NCI-H2081 treated with DMSO at 0.1 percent for 48 hours (cell line): ENCODE measurements around the gene MAN1C1.
"Not testable (repeated sequence)": the region's sequence is repeated elsewhere in the genome, so short reads cannot be mapped to it uniquely, and the experiment has no call there.

Experiments used
- DNase-seq: peaks from one replicate; lab custom pipeline; 2025; lab: John Stamatoyannopoulos, UW

MAN1C1 gene

DNA sequence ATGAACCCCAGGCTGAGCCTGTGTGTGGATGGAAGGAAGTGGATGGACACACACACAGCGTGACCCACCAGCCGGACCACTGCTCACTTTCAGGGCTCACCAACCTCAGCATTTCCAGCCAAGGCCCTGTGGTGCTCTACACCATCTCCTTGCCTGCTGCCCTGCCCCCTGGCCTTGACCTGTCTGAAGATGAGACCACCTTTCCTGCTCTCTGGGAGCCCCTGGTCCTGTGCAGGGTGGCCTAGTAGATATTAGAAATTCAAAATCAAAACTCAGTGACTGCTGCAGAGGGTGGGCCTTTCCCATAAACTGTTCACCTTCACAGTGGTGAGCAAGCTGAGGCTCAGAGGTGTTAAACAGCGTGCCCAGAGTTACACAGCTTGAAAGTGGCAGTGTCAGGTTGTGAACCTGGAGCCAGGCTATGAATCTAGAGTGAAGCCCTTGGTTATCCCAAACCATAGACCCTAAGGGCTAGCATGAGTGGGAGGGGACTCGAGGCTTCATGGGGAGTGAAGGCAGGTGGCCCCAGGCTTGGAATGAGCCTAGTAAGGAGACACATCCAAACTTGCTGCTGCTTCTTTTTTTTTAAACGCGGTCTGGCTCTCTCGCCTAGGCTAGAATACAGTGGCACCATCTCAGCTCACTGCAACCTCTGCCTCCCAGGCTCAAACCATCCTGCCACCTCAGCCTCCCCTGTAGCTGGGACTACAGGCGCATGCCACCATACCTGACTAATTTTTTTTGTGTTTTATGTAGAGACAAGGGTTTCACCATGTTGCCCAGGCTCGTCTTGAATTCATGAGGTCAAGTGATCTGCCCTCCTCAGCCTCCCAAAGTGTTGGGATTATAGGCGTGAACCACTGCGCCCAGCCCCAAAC, 41.5 kb downstream of the MAN1C1 start:
- no peak for DNase-seq

- DNase-seq = no peak
These were observed 42.3 kb downstream of the MAN1C1 start for GRCh38 chr1:25658791-25659431.

DNA sequence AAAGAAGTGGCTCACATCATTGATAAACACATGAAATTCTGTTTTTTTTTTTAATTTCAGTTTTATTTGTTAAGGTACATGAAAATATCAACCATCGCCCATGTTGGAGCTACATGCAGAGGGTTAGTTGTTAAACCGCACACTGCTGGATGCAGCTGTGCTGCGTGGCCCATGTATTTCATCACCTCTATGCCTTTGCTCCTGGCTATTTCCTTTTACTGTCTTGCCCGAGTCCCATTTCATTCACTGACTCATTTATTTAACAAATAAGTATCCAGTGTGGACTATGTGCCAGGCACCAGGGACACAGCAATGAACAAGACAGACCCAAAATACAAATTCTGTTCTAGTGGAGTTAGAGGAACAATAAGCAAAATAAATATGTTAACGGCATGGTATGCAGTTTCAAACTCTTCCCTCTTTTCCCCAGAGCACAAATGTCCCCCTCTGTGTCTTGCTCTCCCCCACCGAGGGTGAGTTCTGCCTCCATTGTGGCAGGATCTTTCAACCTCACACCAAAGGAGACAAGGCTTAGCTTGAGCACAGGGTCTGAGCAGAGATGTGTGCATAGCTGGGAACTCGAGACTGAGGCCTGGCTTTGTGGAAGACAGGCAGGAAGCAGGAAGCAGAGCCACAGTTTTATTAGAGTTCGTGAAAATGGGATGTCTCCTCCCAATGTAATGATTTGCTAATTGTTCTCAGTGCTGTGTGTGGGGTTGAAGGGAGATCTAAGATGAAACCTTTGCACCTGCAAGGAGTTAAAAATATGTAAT, 44.6 kb downstream of the MAN1C1 start:
- no peak for DNase-seq

DNA sequence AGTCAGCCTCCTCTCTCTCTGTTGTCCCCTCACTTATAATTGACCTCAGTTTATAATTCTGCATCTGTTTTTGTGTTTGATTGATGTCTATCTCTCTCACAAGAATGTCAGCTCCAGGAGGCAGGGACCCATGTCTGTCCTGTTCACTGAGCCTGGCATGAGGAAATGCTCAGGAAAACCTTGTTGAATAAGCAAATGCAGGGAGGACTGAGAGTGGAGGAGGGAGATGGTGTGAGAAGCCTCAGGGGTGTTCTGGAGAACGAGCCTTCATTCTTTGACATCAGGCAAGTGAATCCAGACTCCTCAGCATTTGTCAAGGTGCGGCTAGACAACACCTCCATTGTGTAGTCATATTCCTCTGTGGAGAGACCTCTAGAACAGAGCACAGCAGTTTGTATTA, 45.5 kb downstream of the MAN1C1 start:
- DNase-seq = no peak

GRCh38 chr1:25662959-25663358, 46.4 kb downstream of the MAN1C1 start:
- not testable (repeated sequence) for DNase-seq

DNA sequence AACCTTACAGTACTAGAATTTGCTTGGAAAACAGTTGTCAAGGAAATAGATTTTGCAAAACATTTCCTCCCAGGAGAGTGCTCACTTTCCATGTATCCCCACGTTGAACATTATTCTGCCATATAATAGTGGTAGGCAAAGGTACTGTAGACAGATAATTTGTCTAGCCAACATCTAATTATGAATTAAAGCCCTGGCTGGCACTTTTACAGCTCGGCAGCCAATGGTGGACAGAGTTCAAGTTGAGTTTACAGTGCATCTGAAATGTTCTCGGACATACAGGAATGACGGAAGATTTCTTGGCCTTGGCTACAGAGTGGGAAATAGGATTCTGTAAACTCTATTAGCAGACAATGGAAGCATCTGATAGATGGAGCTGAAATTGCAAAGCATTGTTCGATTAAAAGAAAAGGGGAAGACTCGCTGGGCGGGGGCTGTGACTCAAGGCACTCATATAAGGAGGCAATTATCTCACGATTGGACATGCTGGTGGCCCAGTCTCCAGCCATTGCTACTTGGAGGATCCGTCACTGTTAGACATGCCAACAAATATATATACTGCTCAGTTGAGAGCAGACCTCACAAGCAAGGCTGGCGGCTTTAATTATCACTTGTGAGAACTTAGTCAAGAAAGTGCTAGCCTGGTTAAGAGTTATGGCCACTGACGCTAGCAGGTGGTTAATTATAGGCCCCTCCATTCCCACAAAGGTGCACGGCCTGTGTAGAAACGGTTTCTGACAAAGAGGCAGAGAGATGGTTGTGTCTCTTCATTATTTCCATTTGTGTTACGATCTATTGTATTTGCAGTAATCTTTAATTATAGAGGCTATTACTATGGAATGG, 48.0 kb downstream of the MAN1C1 start:
- peak; percentile 59 for DNase-seq

DNA sequence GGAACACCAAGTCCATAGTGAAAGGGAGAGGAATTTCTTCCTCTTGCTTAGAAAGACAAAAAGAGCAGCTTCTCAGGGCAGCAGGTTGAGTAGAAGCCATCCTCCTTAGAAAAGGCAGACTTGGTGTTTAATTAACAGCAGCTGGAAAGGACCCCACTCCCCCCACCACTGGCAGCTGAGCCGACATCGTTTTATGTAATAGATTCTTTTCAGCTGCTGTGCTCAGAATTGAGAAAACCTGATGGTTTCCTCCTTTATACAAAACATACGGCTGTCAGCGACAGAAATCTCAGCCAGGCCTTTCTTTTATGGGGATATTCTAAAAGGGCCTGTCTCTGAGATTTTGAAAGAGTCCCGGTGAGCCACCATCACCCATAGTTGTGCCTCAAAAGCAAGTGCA, 49.9 kb downstream of the MAN1C1 start:
- DNase-seq = no peak

- DNase-seq = no peak
These were observed 52.5 kb downstream of the MAN1C1 start for GRCh38 chr1:25668931-25669573.

- DNase-seq = no peak
These were observed 53.4 kb downstream of the MAN1C1 start for GRCh38 chr1:25669781-25670567.

DNA sequence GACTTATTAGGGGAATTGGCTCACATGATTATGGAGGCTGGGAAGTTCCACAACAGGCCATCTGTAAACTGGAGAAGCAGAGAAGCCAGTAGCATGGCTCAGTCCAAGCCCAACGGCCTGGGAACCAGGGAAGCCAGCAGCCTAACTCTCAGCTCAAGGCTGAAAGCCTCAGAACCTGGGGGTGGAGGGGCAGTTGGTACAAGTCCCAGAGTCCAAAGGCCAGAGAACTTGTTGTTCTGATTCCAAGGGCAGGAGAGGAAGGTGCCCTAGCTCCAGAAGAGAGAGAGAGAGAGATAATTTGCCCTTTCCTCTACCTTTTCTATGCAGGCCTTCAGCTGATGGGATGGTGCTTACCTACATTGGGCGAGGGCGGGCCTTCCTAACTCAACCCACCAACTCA, 55.3 kb downstream of the MAN1C1 start:
- DNase-seq = no peak

DNA sequence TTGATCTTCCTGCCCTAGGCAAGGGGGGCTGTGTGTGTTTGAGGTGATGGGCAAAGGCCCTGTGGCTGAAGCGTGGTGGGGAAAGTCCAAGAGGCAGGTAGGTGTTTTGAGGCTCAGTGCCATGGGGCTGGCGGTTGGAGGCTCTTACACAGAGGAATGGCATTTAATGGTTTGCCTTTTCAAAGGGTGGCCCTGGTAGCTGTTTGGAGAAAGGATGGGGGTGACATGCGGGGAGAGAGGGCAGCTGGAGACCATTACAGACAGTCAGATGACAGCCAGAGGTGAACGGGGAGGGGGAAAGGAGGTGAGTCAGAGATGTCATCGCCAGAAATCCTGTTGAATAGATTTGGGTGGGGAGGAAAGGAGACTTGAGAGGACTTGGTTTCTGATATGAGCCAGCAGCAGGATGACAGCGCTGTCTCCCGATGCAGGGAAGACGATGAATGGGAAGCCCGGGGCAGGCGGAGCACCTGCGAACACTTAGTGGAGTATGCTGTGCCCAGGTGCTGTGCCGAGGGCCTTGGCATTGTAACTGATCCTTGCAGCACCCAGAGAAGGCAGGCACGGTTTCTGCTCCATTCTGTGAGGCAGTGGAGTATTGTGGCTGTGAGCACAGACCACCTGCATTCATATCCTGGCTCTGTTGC, 56.3 kb downstream of the MAN1C1 start:
- no peak for DNase-seq

DNA sequence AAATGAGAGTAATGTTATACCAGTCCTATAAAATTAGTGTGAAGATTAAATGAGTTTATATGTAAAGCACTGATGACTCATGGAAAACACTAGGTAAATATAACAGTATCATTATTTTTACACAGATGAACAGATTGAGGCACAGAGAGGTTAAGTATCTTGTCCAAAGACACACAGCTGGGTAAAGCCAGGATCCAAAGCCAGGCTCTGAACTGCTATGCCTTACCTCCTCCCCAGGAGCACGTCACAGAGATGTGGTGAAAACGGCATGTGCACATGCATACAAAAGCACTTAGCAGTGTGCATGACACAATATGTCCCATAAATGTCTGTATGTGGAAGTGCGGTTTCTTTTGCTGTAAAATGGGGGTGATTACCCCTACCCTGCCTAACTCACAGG, 56.9 kb downstream of the MAN1C1 start:
- no peak for DNase-seq

GRCh38 chr1:25673962-25674806, 57.6 kb downstream of the MAN1C1 start:
- DNase-seq = no peak

DNA sequence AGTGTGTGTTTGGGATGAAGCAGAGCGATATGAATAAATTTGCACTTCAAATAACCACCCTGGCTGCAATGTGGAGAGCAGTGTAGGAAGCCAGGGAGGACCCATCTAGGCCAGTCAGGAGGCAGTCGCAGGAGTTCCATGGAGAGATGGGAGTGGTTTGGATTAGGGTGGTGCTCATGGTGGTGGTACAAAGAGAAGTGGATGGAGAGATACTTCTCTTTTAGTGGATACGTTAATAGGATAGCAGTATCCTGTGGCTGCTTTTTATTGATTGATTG, 58.2 kb downstream of the MAN1C1 start:
- no peak for DNase-seq

DNA sequence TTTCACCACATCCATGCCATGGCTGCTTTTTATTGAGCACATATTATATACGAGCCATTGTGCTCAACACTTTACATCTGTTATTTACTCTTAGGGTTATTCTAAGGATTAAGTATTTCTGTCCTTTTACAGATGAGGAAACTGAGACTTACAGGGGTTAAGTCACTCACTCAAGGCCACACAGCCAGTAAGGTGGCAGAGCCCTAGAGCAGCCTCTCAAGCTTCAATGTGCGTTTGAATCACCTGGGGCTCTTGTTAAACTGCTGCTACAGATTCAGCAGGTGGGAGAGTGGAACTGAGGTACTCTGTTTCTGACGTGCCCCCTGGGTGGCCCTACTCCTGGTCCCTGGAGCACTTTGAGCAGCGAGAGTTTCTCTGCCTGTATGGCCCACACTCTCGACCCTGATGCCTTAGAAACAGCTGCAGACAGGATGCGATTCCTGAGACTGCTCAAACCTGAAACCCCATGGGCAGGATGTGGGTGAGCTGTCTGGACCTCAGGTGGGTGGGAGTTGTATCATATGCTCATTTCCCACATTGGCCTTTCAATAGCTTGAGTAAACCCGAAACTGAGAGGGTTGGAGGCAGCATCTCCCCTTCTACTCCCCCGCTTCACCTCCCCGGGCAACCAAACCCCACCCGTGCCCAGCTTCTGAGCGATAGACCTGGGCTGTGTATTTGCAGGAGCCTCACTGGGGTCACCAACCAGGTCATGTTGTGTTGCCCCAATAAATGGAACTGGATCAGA, 59.3 kb downstream of the MAN1C1 start:
- DNase-seq = no peak

DNA sequence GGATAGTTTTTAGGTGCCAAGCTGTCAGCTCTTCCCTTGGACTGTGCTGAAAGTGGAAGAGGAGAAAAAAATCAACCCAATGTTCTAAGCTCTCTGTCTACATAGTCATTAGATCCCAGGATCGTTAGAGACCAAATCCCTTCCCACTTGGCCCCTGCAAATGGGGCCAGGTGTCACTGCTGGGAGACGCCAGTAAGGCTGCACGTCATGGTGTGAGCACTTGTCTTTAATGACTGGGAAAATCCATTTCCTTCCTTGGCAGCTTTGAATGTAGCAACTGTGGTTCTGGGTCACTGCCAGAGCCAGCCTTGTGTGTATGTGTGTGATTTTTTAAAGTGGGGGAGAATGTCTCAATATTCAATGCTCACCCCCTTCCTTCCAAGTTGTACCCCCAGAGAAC, 59.9 kb downstream of the MAN1C1 start:
- DNase-seq = peak; percentile 30

- DNase-seq = no peak
These were observed 60.7 kb downstream of the MAN1C1 start for GRCh38 chr1:25677193-25677773.

- DNase-seq = no peak
These were observed 62.6 kb downstream of the MAN1C1 start for GRCh38 chr1:25679171-25679570.
